ENCODE data around the gene C1orf53. TPM values are rescaled to one million over a fixed set of nuclear protein-coding genes. Genes with fewer than 3 reads are reported as not detected.

The C1orf53 gene
- total RNA-seq, 4 donors from 2014 or later, result 0.94 TPM; not detected in 3

- no peak for ATAC-seq
- Histone ChIP-seq H3K9me3 (no peaks in the 10 kb centered on the region), H3K36me3 (no peaks in the 10 kb centered on the region), H3K4me3 (no peak overlapping the region), H3K4me1 (peaks cover 0 to 57% (median 27%) of the 10 kb centered on the region in 3 donors), H3K27me3 (peaks cover 91% of the 10 kb centered on the region), H3K27ac (no peak overlapping the region)
- WGBS, 2 donors (ENCODE audit: low coverage in 1 of 2), result 14% methylated on average over 16 to 18 of the region's 19 CpGs
- TF ChIP-seq POLR2A (IDR thresholded peaks at IDR 0.05) (no peak), EP300 (IDR thresholded peaks at IDR 0.05) (no peak), POLR2AphosphoS5 (IDR thresholded peaks at IDR 0.05) (no peak), CTCF (IDR thresholded peaks at IDR 0.05) (no peak)
These were observed 18.1 kb downstream of the C1orf53 start for GRCh38 chr1:197920414-197921117.

DNA sequence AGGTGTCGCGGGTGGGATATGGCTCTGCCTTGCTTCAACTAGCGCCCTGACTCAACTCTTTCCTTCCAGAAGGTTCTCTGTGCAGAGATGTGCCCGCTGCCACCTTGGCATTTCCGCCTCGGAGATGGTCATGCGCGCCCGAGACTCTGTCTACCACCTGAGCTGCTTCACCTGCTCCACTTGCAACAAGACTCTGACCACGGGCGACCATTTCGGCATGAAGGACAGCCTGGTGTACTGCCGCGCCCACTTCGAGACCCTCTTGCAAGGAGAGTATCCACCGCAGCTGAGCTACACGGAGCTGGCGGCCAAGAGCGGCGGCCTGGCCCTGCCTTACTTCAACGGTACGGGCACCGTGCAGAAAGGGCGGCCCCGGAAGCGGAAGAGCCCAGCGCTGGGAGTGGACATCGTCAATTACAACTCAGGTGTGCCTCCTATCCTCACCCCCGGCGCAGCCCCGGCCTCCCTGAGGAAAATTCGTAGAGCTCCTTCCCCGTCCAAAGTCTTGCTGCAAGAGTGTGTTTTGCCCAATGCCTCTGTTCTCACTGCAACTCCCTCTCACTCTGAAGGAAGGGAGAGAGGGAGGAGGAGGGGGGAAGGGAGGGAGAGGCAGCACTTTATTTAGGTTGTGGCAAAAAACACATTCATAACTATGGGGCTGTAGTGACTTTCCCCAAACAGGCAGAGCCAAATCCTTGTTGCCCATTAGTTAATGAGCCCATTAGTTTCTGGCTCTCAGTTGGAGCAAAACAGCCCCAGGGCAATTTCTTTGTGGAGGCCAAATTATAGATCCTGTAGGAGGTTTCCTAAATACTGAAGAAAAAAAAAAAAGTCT, 19.0 kb downstream of the C1orf53 start:
- TF ChIP-seq POLR2A (IDR thresholded peaks at IDR 0.05) (no peak), POLR2AphosphoS5 (IDR thresholded peaks at IDR 0.05) (no peak), CTCF (IDR thresholded peaks at IDR 0.05) (no peak), EP300 (IDR thresholded peaks at IDR 0.05) (no peak)
- Histone ChIP-seq H3K27ac (no peak overlapping the region), H3K4me1 (peaks cover 0 to 48% (median 19%) of the 10 kb centered on the region in 3 donors), H3K36me3 (no peaks in the 10 kb centered on the region), H3K4me3 (no peak overlapping the region), H3K9me3 (no peaks in the 10 kb centered on the region), H3K27me3 (peaks cover 91% of the 10 kb centered on the region)
- 19 to 58% methylated on average over 5 to 10 of the region's 33 CpGs for WGBS, 2 donors (ENCODE audit: low coverage in 1 of 2)
- no peak for ATAC-seq

GRCh38 chr1:197922070-197922390, 19.6 kb downstream of the C1orf53 start:
- H3K27me3 ChIP-seq, result peaks cover 91% of the 10 kb centered on the region
- WGBS, 2 donors (ENCODE audit: low coverage in 1 of 2), result 69 to 100% methylated on average over 2 of the region's 2 CpGs

DNA sequence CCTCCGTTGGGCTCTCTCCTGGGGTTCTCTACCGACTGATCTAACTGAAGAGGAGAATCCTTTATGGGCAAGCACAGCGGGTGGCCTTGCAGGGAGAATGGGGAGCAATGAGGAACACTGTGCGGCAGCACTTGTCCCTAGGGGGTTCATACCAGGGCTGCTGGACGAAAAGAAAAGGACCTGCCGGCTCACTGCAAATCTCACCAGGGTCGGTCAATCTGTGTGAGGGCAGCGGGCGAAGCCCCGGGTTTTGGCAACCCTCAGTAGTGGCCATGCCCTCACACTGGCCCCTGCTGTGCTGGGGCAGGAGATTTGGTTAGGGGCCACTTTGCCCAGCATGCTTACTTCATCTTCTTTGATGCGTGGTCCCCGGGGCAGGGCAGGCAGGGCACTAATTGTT, 20.6 kb downstream of the C1orf53 start:
- 60 to 64% methylated on average over 3 to 9 of the region's 12 CpGs for WGBS, 2 donors (ENCODE audit: low coverage in 1 of 2)
- no peaks in the 10 kb centered on the region for H3K9me3 ChIP-seq
- no peak for ATAC-seq
- no peak for TF ChIP-seq EP300 (IDR thresholded peaks at IDR 0.05)
- no peak overlapping the region for H3K27ac ChIP-seq
- no peaks in the 10 kb centered on the region for H3K36me3 ChIP-seq
- peaks cover 0 to 33% (median 12%) of the 10 kb centered on the region in 3 donors for H3K4me1 ChIP-seq
- H3K27me3 ChIP-seq, result peaks cover 91% of the 10 kb centered on the region
- no peak overlapping the region for H3K4me3 ChIP-seq

More at GRCh38 chr1:197922070-197922390, 19.6 kb downstream of the C1orf53 start:
- TF ChIP-seq CTCF (IDR thresholded peaks at IDR 0.05) (no peak), EP300 (IDR thresholded peaks at IDR 0.05) (no peak), POLR2A (IDR thresholded peaks at IDR 0.05) (no peak), POLR2AphosphoS5 (IDR thresholded peaks at IDR 0.05) (no peak)
- no peak for ATAC-seq
- Histone ChIP-seq H3K27ac (no peak overlapping the region), H3K36me3 (no peaks in the 10 kb centered on the region), H3K9me3 (no peaks in the 10 kb centered on the region), H3K4me1 (peaks cover 0 to 43% (median 18%) of the 10 kb centered on the region in 3 donors), H3K4me3 (no peak overlapping the region)

GRCh38 chr1:197924516-197925123, 22.2 kb downstream of the C1orf53 start:
- H3K36me3 ChIP-seq, result no peaks in the 10 kb centered on the region
- peak; percentile 46 for ATAC-seq
- TF ChIP-seq CTCF (IDR thresholded peaks at IDR 0.05) (peak in 3 of 4 experiments; percentile 52 to 67 (median 53)), POLR2AphosphoS5 (IDR thresholded peaks at IDR 0.05) (no peak)
- H3K27ac ChIP-seq, result no peak overlapping the region
- H3K9me3 ChIP-seq, result no peaks in the 10 kb centered on the region
- H3K4me3 ChIP-seq, result no peak overlapping the region
- peaks cover 0 to 17% (median 4%) of the 10 kb centered on the region in 3 donors for H3K4me1 ChIP-seq
- H3K27me3 ChIP-seq, result peaks cover 91% of the 10 kb centered on the region
- 6 to 34% methylated on average over 3 to 4 of the region's 4 CpGs for WGBS, 2 donors (ENCODE audit: low coverage in 1 of 2)

Measured in gastroesophageal sphincter (tissue), 4 donors.